NCI-H2107 treated with DMSO at 0.1 percent for 48 hours (cell line): ENCODE measurements around the gene VCL.
"Not testable (repeated sequence)": the region's sequence is repeated elsewhere in the genome, so short reads cannot be mapped to it uniquely, and the experiment has no call there.

Experiments
- DNase-seq: peaks from one replicate; lab custom pipeline; 2025; ENCODE audit not compliant: unreplicated experiment; lab: John Stamatoyannopoulos, UW

VCL gene

GRCh38 chr10:74103560-74104258 is 105.8 kb downstream of the VCL start:
- peak; percentile 37 for DNase-seq

- no peak for DNase-seq
These were observed 106.6 kb downstream of the VCL start for GRCh38 chr10:74104480-74104879.

- no peak for DNase-seq
These were observed 107.1 kb downstream of the VCL start for GRCh38 chr10:74104996-74105395.

GRCh38 chr10:74107391-74107790 is 109.5 kb downstream of the VCL start:
- no peak for DNase-seq

GRCh38 chr10:74109452-74109851 is 111.5 kb downstream of the VCL start:
- DNase-seq: no peak

- DNase-seq: no peak
These were observed 112.2 kb downstream of the VCL start for GRCh38 chr10:74110120-74110519.

GRCh38 chr10:74111799-74112198 is 113.9 kb downstream of the VCL start:
- no peak for DNase-seq

GRCh38 chr10:74113546-74113945 is 115.6 kb downstream of the VCL start:
- no peak for DNase-seq

- no peak for DNase-seq
These were observed 116.1 kb downstream of the VCL start for GRCh38 chr10:74114041-74114448.

- DNase-seq: no peak
These were observed 119.8 kb downstream of the VCL start for GRCh38 chr10:74117738-74118137.

GRCh38 chr10:74118804-74119203 is 120.9 kb downstream of the VCL start:
- no peak for DNase-seq

GRCh38 chr10:74120911-74121310 is 123.0 kb downstream of the VCL start:
- no peak for DNase-seq

GRCh38 chr10:74121368-74121767 is 123.5 kb downstream of the VCL start:
- no peak for DNase-seq

GRCh38 chr10:74122060-74122459 is 124.1 kb downstream of the VCL start:
- no peak for DNase-seq

- DNase-seq: no peak
These were observed 125.2 kb downstream of the VCL start for GRCh38 chr10:74123081-74123480.

- DNase-seq: no peak
These were observed 136.3 kb downstream of the VCL start for GRCh38 chr10:74133923-74134820.

GRCh38 chr10:74135452-74135851 is 137.5 kb downstream of the VCL start:
- no peak for DNase-seq

GRCh38 chr10:74137992-74138391 is 140.1 kb downstream of the VCL start:
- no peak for DNase-seq

GRCh38 chr10:74138596-74138995 is 140.7 kb downstream of the VCL start:
- DNase-seq: not testable (repeated sequence)

- no peak for DNase-seq
These were observed 142.1 kb downstream of the VCL start for GRCh38 chr10:74139981-74140380.

GRCh38 chr10:74140553-74140952 is 142.6 kb downstream of the VCL start:
- no peak for DNase-seq

GRCh38 chr10:74145133-74145532 is 147.2 kb downstream of the VCL start:
- no peak for DNase-seq
